T-helper 2 cell treated with Interferon-gamma antibody and Interleukin-4, amounts not matched to agents 100 ng/mL and 5 ng/mL, for 36 hours (primary cell): ENCODE measurements around the gene GPR78. TPM values are rescaled to one million over a fixed set of nuclear protein-coding genes. Genes with fewer than 3 reads are reported as not detected.

Source experiments
- intact Hi-C: fragments of 100-400 bp; cut with micrococcal nuclease; formaldehyde crosslinking; loops from one replicate; pipeline ENCODE4 v1.15.1; 2023
- total RNA-seq: library from RNA; stranded (reverse); gene quantifications from 2 replicates; pipeline ENCODE4 v1.2.3, GENCODE V29; 2022

The GPR78 gene, protein sequence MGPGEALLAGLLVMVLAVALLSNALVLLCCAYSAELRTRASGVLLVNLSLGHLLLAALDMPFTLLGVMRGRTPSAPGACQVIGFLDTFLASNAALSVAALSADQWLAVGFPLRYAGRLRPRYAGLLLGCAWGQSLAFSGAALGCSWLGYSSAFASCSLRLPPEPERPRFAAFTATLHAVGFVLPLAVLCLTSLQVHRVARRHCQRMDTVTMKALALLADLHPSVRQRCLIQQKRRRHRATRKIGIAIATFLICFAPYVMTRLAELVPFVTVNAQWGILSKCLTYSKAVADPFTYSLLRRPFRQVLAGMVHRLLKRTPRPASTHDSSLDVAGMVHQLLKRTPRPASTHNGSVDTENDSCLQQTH
- total RNA-seq = not detected in 2 replicates

- intact Hi-C loops = no loop called here
Measured at GRCh38 chr4:8580321-8581093, at the start of gene GPR78. GPR78 (plus strand) TSS chr4:8580392; CDS start chr4:8580983, 591 bp downstream.

DNA sequence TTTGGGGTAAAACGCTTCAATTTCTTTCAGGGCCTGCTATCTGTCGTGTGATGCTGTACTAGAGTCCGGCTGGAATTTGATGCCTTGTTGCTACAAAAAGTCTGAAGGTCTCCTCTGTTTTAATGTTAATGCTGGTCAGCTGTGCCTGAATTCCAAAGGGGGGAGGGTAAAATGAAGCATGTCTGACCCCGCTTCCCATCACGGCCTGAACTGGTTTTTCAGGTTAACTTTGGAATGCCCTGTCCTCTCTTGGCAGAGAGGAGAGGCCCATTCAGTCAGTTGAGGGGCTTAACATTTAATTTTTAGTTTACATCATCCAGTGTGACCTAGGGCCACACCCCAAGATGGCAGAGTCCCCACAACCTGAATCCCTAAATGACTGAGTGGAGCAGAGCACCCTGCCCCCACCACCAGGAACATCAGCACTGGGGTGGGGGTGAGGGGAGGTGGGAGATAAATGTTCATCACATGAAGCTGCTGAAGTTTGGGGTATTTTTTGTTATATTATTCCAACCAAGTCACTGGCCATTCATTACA lies 47.9 kb upstream of the GPR78 start:
- intact Hi-C loops = no loop called here

DNA sequence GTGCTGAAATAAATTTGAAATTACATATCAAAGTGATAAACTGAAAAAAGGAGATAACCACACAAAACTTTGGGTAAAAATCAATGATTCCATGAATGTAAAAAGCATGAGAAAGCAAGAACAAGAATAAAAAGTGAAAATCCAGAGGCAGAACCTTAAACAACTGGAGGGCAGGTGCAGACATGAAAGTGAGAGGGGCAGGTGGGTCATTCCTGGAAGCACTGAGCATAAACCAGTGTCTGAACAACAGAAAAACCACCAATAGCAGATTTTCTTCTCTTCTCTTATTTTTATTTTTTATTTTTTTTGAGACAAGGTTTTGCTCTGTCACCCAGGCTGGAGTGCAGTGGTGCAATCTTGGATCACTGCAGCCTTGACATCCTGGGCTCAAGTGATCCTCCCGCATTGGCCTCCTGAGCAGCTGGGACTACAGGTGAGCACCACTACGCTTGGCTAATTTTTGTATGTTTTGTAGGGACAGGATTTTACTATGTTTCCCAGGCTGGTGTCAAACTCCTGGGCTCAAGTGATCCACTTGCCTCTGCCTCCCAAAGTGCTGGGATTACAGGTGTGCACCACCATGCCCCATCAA lies 46.8 kb upstream of the GPR78 start:
- intact Hi-C loops = no loop called here

GRCh38 chr4:8534129-8534528 lies 46.1 kb upstream of the GPR78 start:
- intact Hi-C loops = no loop called here

DNA sequence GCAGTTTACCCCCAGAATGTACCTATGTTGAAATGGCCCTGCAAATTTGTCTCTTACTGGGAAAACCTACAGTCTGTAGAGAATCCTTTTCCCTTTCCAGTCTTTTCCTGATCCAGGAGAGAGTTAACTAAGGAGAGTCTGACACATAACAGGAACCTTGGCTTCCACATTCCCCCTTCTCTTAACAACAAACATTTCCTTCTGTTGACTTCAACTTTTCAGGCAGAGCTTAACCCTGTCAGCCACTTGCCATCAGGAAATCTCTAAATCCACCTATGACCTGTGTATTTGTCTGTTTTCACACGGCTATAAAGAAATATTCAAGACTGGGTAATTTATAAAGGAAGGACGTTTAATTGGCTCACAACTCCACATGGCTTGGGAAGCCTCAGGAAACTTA lies 45.6 kb upstream of the GPR78 start:
- intact Hi-C loops = no loop called here

DNA sequence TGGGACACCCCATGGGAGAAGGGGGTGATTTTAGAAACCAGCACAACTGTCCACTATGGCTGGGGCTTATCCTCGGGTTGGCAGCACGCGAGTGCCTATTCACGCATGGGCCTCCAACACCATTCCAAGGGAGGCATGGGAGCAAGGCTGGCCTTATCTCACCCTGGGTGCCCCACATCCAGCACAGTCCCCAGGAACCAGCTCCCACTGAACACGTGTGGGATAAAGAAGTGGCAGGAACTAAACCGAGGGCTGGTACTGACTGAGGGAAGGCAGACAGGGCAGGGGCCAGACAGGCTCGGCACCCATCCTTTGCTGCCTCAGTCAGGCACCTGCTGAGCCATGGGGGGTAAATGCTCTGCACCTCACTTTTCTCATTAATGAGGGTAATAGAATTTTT lies 43.7 kb upstream of the GPR78 start:
- intact Hi-C loops = no loop called here

DNA sequence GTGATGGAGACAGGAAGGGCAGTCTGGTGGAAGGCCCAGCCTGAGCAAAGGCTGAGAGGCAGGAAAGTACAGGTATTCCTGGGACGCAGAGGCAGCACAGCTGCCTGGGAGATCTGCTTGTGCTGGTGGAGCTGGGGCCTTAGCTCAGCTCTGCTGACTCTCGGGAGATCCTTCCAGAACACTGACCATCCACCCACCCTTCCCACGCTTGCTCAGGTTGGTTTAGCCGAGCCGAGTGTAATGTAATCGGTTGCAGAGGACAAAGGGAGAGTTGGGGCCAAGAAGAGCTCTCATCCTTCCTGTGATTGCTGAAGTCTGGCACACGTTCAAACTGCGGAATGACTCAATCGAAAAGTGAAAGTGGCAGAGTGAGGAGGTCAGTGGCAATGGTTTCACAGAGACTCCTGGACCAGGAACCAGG lies 43.1 kb upstream of the GPR78 start:
- intact Hi-C loops = no loop called here

- intact Hi-C loops = no loop called here
Measured at GRCh38 chr4:8538076-8538702, 42.0 kb upstream of the GPR78 start.

GRCh38 chr4:8538703-8539567 lies 41.3 kb upstream of the GPR78 start:
- intact Hi-C loops = no loop called here

- intact Hi-C loops = no loop called here
Measured at GRCh38 chr4:8539661-8540060, 40.5 kb upstream of the GPR78 start.

DNA sequence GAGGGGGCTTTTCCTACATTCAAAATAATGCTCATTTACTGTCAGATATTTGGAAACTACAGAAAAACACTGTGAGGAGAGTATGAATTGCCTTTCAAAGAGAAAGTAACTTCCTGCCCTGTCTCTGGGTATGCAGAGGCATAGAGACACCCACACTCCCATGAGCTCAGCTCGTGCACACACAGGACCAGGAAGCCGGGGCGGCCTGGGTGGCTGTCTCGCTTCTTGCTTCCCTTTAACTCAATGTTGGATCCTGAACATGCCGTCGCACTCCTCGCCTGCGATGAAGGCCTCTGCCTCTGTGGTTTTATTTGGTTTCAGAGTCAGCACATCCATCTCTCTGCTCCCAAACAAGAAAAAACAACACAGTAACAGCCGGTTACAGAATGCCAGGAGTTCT lies 40.1 kb upstream of the GPR78 start:
- intact Hi-C loops = no loop called here

DNA sequence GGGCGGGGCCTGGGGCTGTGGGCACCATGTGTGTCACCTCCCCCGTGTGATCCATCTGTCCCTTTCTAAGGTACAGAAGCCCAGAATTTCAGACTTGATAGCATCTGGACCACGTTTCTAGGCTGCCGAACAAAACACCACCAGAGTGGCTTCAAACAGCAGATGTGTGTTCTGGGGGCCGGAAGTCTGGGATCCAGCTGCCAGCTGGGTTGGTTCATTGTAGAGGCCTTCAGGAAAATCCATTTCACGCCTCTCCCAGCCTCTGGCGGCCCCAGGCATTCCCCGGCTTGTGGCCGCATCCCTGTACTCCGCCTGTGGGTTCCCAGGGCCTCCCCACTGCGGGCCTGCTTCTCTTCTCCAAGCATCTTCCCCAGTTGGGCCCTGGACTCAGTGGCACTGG lies 39.6 kb upstream of the GPR78 start:
- intact Hi-C loops = no loop called here

- intact Hi-C loops = no loop called here
Measured at GRCh38 chr4:8540991-8541390, 39.2 kb upstream of the GPR78 start.

GRCh38 chr4:8541981-8542715 lies 38.0 kb upstream of the GPR78 start:
- intact Hi-C loops = no loop called here

GRCh38 chr4:8542776-8543525 lies 37.2 kb upstream of the GPR78 start:
- intact Hi-C loops = no loop called here

DNA sequence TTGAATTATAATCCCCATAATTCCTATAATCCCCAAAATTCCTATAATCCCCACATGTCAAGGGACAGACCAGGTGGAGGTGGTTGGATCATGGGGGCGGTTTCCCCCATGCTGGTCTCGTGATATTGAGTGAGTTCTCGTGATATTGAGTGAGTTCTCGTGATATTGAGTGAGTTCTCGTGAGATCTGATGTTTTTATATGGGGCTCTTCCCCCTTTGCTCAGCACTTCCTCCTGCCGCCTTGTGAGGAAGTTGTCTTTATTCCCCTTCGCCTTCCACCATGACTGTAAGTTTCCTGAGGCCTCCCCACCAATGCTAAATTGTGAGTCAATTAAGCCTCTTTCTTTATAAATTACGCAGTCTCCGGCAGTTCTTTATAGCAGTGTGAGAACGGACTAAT lies 36.6 kb upstream of the GPR78 start:
- intact Hi-C loops = no loop called here

DNA sequence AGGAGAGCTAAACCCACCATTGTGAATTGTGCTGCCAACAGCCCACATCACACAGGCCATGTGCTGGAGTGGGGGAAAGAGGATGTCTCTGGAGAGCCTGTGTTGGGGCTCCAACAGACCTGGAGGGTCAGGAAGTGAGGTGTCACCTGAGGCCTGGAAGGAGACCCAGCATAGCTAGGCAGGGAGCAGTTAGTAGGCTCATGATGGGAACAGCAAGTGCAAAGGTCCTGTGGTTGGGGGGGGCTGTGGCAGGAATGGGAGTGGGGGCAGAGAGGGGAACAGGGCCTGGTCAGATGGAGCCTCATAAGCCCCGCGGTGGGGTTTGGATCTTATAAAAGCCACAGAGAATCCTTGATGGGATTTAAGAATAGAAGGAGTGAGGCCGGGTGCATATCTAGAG lies 35.9 kb upstream of the GPR78 start:
- intact Hi-C loops = no loop called here

GRCh38 chr4:8544741-8545438 lies 35.3 kb upstream of the GPR78 start:
- intact Hi-C loops = no loop called here

GRCh38 chr4:8545439-8545765 lies 34.8 kb upstream of the GPR78 start:
- intact Hi-C loops = no loop called here
